Left lung (tissue), 10 donors: ENCODE measurements around the gene IFT74. TPM values are rescaled to one million over a fixed set of nuclear protein-coding genes. Genes with fewer than 3 reads are reported as not detected.

ENCODE experiments used
- ATAC-seq: fragments of 200-7000 bp; cut with Tn5 transposase; one replicate; pipeline ENCODE4 v1.9.1; 2020; ENCODE audit warnings: moderate library complexity
- DNase-seq, 4 donors: peaks; one replicate each; pipeline ENCODE4 v3.0.0-alpha.2; 2013 to 2020
- H3K27ac ChIP-seq, 2 donors: fragments of 200-600 bp; sonication (generic) in 1 of 2; one replicate each; pipeline versions ENCODE4 v1.5.0 to v1.8.0; 2020 to 2021
- H3K27me3 ChIP-seq, 2 donors: fragments of 200-600 bp; sonication (generic) in 1 of 2; one replicate each; pipeline versions ENCODE4 v1.5.0 to v1.8.0; 2020 to 2021
- H3K36me3 ChIP-seq, 2 donors: fragments of 200-600 bp; sonication (generic) in 1 of 2; one replicate each; pipeline versions ENCODE4 v1.5.0 to v1.8.0; 2020 to 2021
- H3K4me1 ChIP-seq, 2 donors: fragments of 200-600 bp; one replicate each; pipeline ENCODE4 v1.8.0; 2021
- H3K4me3 ChIP-seq, 2 donors: fragments of 200-600 bp; sonication (generic) in 1 of 2; one replicate each; pipeline versions ENCODE4 v1.5.0 to v1.8.0; 2020 to 2021; ENCODE audit warnings: mild to moderate bottlenecking in 1 of 2
- H3K9me3 ChIP-seq, 2 donors: fragments of 200-600 bp; sonication (generic) in 1 of 2; one replicate each; pipeline versions ENCODE4 v1.5.0 to v1.8.0; 2020 to 2021
- CTCF ChIP-seq, 2 donors: fragments of 200-600 bp; sonication (generic) in 1 of 2; IDR thresholded peaks; one replicate each; pipeline versions ENCODE4 v1.5.0 to v1.8.0; 2021; ENCODE audit warnings: antibody characterized with exemption in 2 of 2
- intact Hi-C, 2 donors: fragments of 100-400 bp; cut with DNase I; formaldehyde crosslinking; loops; one replicate each; pipeline versions ENCODE4 v1.11.2 to v1.14.2; 2022
- polyA plus RNA-seq, 6 donors: library from polyadenylated mRNA; unstranded; fragments of 120-200 nt; gene quantifications; one replicate each; pipeline ENCODE4 v1.2.1, GENCODE V29; 2013; ENCODE audit not compliant: insufficient read length in 6 of 6
- total RNA-seq, 2 donors: library from RNA; stranded (reverse); fragmentation: NEBNext Ultra II Directional; extraction: Animal tissue kit (Norgen Biotek cat#: 25700); gene quantifications; one replicate each; pipeline ENCODE4 v1.2.1, GENCODE V29; 2021
- donor health status: DM: no; HTN: yes; CAD: no.
- donor health status: DM: no; HTN: no; CAD: no.

IFT74 gene
- total and polyA plus RNA-seq, 8 donors, result 10.8 to 40.1 (median 28.7) TPM

GRCh38 chr9:27094640-27095298 is 138.6 kb downstream of the IFT74 start:
- Histone ChIP-seq H3K27me3 (no peaks in the 10 kb centered on the region), H3K27ac (no peak overlapping the region), H3K36me3 (no peaks in the 10 kb centered on the region), H3K4me3 (no peak overlapping the region), H3K4me1 (no peaks in the 10 kb centered on the region), H3K9me3 (no peaks in the 10 kb centered on the region)
- TF ChIP-seq CTCF (IDR thresholded peaks at IDR 0.05), result no peak
- intact Hi-C loops, result no loop called here
- DNase-seq, result no peak
- peak; percentile 47 for ATAC-seq

- no peaks in the 10 kb centered on the region for H3K4me1 ChIP-seq
- H3K4me3 ChIP-seq, result no peak overlapping the region
- intact Hi-C loops, result no loop called here
- no peak overlapping the region for H3K27ac ChIP-seq
- no peaks in the 10 kb centered on the region for H3K9me3 ChIP-seq
- H3K27me3 ChIP-seq, result no peaks in the 10 kb centered on the region
- no peak for TF ChIP-seq CTCF (IDR thresholded peaks at IDR 0.05)
- DNase-seq, result no peak
- no peak for ATAC-seq
- H3K36me3 ChIP-seq, result no peaks in the 10 kb centered on the region
These were observed 151.0 kb downstream of the IFT74 start for GRCh38 chr9:27107241-27107640.

GRCh38 chr9:27108981-27109541 is 152.8 kb downstream of the IFT74 start, which contains the start of gene TEK:
TEK (plus strand) TSS chr9:27109225; CDS start chr9:27109591, 366 bp downstream.
- TF ChIP-seq CTCF (IDR thresholded peaks at IDR 0.05), result no peak
- Histone ChIP-seq H3K4me3 (peak within 1 kb of the TSS in 1 of 2 donors; percentile 33), H3K27me3 (no peaks in the 10 kb centered on the region), H3K9me3 (no peaks in the 10 kb centered on the region), H3K27ac (peak within 1 kb of the TSS; percentile 56 to 65), H3K4me1 (no peaks in the 10 kb centered on the region), H3K36me3 (no peaks in the 10 kb centered on the region)
- ATAC-seq, result no peak
- DNase-seq, result no peak
- intact Hi-C loops, result no loop called here

- no peaks in the 10 kb centered on the region for H3K27me3 ChIP-seq
- no peaks in the 10 kb centered on the region for H3K36me3 ChIP-seq
- H3K4me1 ChIP-seq, result no peaks in the 10 kb centered on the region
- TF ChIP-seq CTCF (IDR thresholded peaks at IDR 0.05), result no peak
- no peaks in the 10 kb centered on the region for H3K9me3 ChIP-seq
- intact Hi-C loops, result no loop called here
- peak overlapping the region; percentile 54 to 56 for H3K27ac ChIP-seq
- ATAC-seq, result no peak
- H3K4me3 ChIP-seq, result peak overlapping the region in 1 of 2 donors; percentile 33
- no peak for DNase-seq
These were observed 153.4 kb downstream of the IFT74 start for GRCh38 chr9:27109621-27110020.

- intact Hi-C loops, result no loop called here
- Histone ChIP-seq H3K27ac (peak overlapping the region; percentile 56 to 65), H3K27me3 (no peaks in the 10 kb centered on the region), H3K4me1 (no peaks in the 10 kb centered on the region), H3K4me3 (peak overlapping the region in 1 of 2 donors; percentile 33), H3K9me3 (no peaks in the 10 kb centered on the region), H3K36me3 (no peaks in the 10 kb centered on the region)
- peak; percentile 32 for ATAC-seq
- no peak for DNase-seq
- TF ChIP-seq CTCF (IDR thresholded peaks at IDR 0.05), result no peak
These were observed 154.0 kb downstream of the IFT74 start for GRCh38 chr9:27110181-27110580.
